ENCODE data around the gene TANGO6.

GRCh38 chr16:68884401-68884800 lies 41.1 kb downstream of the TANGO6 start:
- TF ChIP-seq, protein P1, sequence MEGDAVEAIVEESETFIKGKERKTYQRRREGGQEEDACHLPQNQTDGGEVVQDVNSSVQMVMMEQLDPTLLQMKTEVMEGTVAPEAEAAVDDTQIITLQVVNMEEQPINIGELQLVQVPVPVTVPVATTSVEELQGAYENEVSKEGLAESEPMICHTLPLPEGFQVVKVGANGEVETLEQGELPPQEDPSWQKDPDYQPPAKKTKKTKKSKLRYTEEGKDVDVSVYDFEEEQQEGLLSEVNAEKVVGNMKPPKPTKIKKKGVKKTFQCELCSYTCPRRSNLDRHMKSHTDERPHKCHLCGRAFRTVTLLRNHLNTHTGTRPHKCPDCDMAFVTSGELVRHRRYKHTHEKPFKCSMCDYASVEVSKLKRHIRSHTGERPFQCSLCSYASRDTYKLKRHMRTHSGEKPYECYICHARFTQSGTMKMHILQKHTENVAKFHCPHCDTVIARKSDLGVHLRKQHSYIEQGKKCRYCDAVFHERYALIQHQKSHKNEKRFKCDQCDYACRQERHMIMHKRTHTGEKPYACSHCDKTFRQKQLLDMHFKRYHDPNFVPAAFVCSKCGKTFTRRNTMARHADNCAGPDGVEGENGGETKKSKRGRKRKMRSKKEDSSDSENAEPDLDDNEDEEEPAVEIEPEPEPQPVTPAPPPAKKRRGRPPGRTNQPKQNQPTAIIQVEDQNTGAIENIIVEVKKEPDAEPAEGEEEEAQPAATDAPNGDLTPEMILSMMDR (IDR thresholded peaks at IDR 0.05): no peak
- no peak for TF ChIP-seq POLR2A (IDR thresholded peaks at IDR 0.05)

Data from body of pancreas (tissue), 4 donors.